Effector memory CD4-positive, alpha-beta T cell (primary cell): ENCODE data around the gene MAG.
"Not testable (repeated sequence)": the region's sequence is repeated elsewhere in the genome, so short reads cannot be mapped to it uniquely, and the experiment has no call there.

ENCODE experiments used
- DNase-seq, 3 donors: peaks; one replicate each; pipeline ENCODE4 v3.0.0-alpha.2; 2020
- H3K27ac ChIP-seq: 2 replicates; pipeline ENCODE4 v1.7.0; 2013; ENCODE audit warnings: mild to moderate bottlenecking, low read length, moderate library complexity; ENCODE audit not compliant: insufficient read depth, poor library complexity, severe bottlenecking
- H3K27me3 ChIP-seq: replicated peaks from 2 replicates; pipeline ENCODE4 v1.7.0; 2013; ENCODE audit warnings: mild to moderate bottlenecking, low read length; ENCODE audit not compliant: insufficient read depth, control insufficient read depth, poor library complexity, severe bottlenecking
- H3K36me3 ChIP-seq: 2 replicates; pipeline ENCODE4 v1.7.0; 2013; ENCODE audit warnings: mild to moderate bottlenecking, low read length, moderate library complexity; ENCODE audit not compliant: control insufficient read depth, insufficient read depth
- H3K4me1 ChIP-seq: 2 replicates; pipeline ENCODE4 v1.7.0; 2013; ENCODE audit warnings: low read length, mild to moderate bottlenecking; ENCODE audit not compliant: control insufficient read depth, insufficient read depth, poor library complexity, severe bottlenecking
- H3K4me3 ChIP-seq: 2 replicates; pipeline ENCODE4 v1.7.0; 2013; ENCODE audit warnings: low read length, low read depth, mild to moderate bottlenecking; ENCODE audit not compliant: insufficient read depth, poor library complexity, severe bottlenecking
- H3K9me3 ChIP-seq: 2 replicates; pipeline ENCODE4 v1.7.0; 2013; ENCODE audit warnings: mild to moderate bottlenecking, low read length, moderate library complexity; ENCODE audit not compliant: control insufficient read depth

MAG gene

GRCh38 chr19:35284153-35285094 is 7.5 kb upstream of the MAG start:
- Histone ChIP-seq H3K9me3 (no peaks in the 10 kb centered on the region), H3K36me3 (no peaks in the 10 kb centered on the region), H3K27me3 (no peaks in the 10 kb centered on the region), H3K4me3 (no peak overlapping the region), H3K27ac (no peak overlapping the region), H3K4me1 (no peaks in the 10 kb centered on the region)
- no peak for DNase-seq

DNA sequence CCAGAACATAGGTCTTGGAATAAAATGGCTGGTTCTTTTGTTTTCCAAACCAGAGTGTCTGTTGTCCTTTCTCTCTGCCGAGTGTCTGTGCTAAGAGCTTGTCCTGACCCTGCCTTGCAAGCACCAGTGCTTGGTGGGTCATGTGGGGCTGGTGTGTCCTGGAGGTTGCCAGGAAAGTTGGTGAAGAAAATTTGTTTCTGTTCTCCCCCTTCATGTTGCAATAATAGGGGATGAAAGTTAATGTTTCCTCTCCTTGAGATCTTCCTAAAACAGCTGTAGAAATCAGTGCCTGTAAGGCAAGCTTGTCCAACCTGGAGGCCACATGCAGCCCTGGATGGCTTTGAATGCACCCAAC is 6.9 kb upstream of the MAG start:
- Histone ChIP-seq H3K4me3 (no peak overlapping the region), H3K27me3 (no peaks in the 10 kb centered on the region), H3K27ac (no peak overlapping the region), H3K36me3 (no peaks in the 10 kb centered on the region), H3K4me1 (no peaks in the 10 kb centered on the region), H3K9me3 (no peaks in the 10 kb centered on the region)
- DNase-seq: no peak

GRCh38 chr19:35285465-35285864 is 6.5 kb upstream of the MAG start:
- H3K9me3 ChIP-seq, H3K27me3 ChIP-seq, DNase-seq, H3K27ac ChIP-seq, H3K36me3 ChIP-seq, H3K4me1 ChIP-seq, H3K4me3 ChIP-seq: not testable (repeated sequence)

- not testable (repeated sequence) for H3K27me3 ChIP-seq, H3K27ac ChIP-seq, H3K4me1 ChIP-seq, H3K9me3 ChIP-seq, H3K36me3 ChIP-seq, H3K4me3 ChIP-seq, DNase-seq
Measured at GRCh38 chr19:35286101-35286500, 5.9 kb upstream of the MAG start.

GRCh38 chr19:35287713-35288112 is 4.2 kb upstream of the MAG start:
- Histone ChIP-seq H3K9me3 (no peaks in the 10 kb centered on the region), H3K4me3 (no peak overlapping the region), H3K4me1 (no peaks in the 10 kb centered on the region), H3K36me3 (no peaks in the 10 kb centered on the region), H3K27me3 (no peaks in the 10 kb centered on the region), H3K27ac (no peak overlapping the region)
- no peak for DNase-seq

DNA sequence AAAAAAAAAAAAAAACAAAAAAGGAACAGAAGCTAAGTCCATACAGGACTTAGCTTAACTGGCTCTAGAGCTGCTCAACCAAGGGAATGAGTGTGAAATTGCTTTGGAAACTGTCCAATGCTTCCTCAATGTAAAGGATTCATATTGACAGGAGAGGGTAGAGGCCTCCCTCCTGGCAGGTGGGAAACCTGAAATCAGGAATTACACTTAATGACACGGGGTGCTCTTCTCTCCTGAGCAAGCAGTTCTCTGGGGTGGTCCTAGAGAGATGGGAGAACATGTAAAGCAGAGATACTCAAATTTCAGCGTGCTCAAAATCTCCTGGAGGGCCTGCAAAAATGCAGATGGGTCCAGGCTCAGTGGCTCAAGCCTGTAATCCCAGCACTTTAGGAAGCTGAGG is 3.6 kb upstream of the MAG start:
- Histone ChIP-seq H3K27me3 (no peaks in the 10 kb centered on the region), H3K27ac (no peak overlapping the region), H3K36me3 (no peaks in the 10 kb centered on the region), H3K4me1 (no peaks in the 10 kb centered on the region), H3K9me3 (no peaks in the 10 kb centered on the region), H3K4me3 (no peak overlapping the region)
- no peak for DNase-seq

DNA sequence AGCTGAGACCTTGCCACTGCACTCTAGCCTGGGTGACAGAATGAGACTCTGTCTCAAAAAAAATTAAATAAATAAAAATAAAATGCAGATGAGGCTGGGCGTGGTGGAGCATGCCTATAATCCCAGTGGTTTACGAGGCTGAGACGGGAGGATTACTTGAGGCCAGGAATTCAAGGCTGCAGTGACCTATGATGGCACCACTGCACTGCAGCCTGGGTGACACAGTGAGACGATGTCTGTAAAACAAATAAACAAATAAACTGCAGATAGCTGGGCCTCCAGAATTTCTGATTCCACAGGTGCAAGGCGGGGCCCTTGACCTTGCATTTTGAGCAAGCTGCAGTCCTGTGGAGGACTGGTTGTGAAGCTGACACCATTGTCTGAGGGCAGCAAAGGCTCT is 3.1 kb upstream of the MAG start:
- DNase-seq: no peak
- H3K4me1 ChIP-seq: no peaks in the 10 kb centered on the region
- no peaks in the 10 kb centered on the region for H3K27me3 ChIP-seq
- H3K36me3 ChIP-seq: no peaks in the 10 kb centered on the region
- H3K27ac ChIP-seq: no peak overlapping the region
- H3K9me3 ChIP-seq: no peaks in the 10 kb centered on the region
- no peak overlapping the region for H3K4me3 ChIP-seq

- no peaks in the 10 kb centered on the region for H3K27me3 ChIP-seq
Measured at GRCh38 chr19:35290381-35291127, 1.4 kb upstream of the MAG start.

DNA sequence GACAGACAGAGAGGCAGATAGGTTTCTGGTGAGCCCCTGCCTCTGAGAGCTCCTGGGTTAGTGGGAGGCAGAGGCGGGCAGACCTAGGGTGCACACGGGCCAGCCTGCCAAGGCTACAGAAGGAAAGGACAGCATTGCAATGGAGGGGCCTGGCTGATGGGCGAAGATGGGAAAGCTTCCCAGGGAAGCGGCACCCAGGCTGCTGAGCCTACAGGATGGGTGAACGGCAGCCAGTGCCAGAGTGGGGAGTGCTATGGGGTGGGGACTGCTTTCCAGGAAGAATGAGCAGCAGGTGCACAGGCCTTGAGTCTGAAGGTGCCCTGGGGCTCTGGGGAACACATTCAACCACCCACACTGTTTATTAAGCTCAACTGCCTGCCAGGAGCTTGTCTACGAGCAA is 702 bp upstream of the MAG start:
- Histone ChIP-seq H3K4me3 (no peak overlapping the region), H3K9me3 (no peaks in the 10 kb centered on the region), H3K27ac (no peak overlapping the region), H3K27me3 (no peaks in the 10 kb centered on the region), H3K4me1 (peaks cover 8% of the 10 kb centered on the region), H3K36me3 (no peaks in the 10 kb centered on the region)
- DNase-seq: no peak

More at GRCh38 chr19:35290381-35291127, 1.4 kb upstream of the MAG start:
- Histone ChIP-seq H3K9me3 (no peaks in the 10 kb centered on the region), H3K4me1 (peaks cover 1% of the 10 kb centered on the region), H3K4me3 (no peak overlapping the region), H3K36me3 (no peaks in the 10 kb centered on the region), H3K27ac (no peak overlapping the region)
- DNase-seq: no peak
